Measurements from ENCODE around the gene C2orf74. TPM values are rescaled to one million over a fixed set of nuclear protein-coding genes. Genes with fewer than 3 reads are reported as not detected.
"Not testable (repeated sequence)": the region's sequence is repeated elsewhere in the genome, so short reads cannot be mapped to it uniquely, and the experiment has no call there.

C2orf74 gene
- 3.2 and 5.9 TPM in 2 replicates for total RNA-seq

DNA sequence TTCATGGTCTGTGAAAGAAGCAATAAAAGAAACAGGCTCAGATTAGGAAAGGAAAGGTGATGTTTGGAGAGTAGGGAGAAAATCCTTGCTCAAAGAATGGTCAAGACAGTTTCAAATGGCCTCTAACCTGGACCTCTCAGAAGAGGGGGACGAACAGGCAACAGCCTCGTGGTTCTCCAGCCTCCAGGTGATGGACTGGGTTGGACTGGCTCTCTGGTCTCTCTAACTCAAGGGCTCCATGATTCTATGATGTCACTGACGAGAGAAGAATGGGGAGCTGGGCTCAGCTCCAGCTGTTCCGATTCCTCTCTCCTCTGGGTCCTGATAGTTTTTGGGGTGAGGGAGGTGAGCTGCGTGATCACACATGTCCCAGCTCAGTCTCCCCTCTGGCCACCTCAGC lies at the start of gene C2orf74:
Gene C2orf74 (plus strand): TSS at position 301 of the 400 bp plus-strand sequence. CDS start 327 bp downstream, outside the sequence.
- no peak for DNase-seq (ENCODE audit: low read depth in 2 of 2)

DNA sequence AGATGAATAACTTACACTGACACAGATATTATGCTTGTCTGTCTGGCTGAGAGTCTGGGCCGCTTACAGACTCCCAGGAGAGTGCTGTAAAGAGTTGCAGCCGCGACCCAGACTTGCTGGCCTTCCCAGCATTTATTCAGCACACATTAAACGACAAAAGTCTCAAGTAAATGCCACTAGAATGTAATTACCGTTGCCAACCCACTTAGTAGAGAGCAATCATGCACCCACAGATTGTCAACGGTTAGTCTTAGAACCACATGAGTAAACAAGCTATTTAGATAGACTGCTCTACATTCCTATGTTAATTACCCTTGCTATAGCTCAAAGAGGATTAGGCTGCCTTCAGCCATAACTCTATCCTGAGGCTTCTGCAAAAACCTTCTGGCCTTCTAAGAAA lies 47.8 kb upstream of the C2orf74 start:
- no peak for DNase-seq (ENCODE audit: low read depth in 2 of 2)

DNA sequence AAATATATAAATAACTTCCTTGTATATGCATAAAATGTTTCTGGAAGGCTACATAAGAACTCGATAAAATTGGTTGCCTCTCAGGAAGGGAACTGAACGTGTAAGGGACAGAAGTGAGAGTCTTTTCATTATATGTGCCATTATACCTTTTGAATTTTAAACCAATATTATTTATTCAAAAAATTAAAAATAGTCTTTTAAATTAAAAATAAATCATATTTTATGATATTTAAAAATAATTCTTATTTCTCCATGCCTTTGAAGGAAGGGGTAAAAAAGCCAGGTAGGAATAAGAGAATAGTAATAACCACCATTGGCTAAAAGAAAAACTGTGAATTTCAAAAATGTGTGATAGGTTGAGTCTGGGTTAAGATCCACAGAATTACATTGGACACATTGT lies 45.7 kb upstream of the C2orf74 start:
- no peak for DNase-seq (ENCODE audit: low read depth in 2 of 2)

DNA sequence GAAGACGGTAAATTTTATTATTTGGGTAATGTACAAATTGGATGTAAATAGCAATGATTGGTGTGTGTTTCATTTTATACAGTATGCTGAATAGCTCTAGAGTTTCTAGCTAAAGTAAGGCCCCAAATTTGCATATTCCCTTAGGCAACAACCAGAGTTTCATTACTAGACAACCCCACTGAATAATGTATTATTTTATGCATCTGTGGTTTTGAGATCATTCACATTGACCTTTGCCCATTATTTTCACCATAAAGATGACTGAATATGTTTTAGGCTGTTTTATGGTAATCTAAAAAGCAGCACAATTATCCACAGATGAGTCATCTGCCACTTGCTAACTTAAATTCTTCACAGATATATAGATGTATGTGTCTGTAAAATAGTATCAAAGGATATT lies 44.5 kb upstream of the C2orf74 start:
- DNase-seq (ENCODE audit: low read depth in 2 of 2): no peak

DNA sequence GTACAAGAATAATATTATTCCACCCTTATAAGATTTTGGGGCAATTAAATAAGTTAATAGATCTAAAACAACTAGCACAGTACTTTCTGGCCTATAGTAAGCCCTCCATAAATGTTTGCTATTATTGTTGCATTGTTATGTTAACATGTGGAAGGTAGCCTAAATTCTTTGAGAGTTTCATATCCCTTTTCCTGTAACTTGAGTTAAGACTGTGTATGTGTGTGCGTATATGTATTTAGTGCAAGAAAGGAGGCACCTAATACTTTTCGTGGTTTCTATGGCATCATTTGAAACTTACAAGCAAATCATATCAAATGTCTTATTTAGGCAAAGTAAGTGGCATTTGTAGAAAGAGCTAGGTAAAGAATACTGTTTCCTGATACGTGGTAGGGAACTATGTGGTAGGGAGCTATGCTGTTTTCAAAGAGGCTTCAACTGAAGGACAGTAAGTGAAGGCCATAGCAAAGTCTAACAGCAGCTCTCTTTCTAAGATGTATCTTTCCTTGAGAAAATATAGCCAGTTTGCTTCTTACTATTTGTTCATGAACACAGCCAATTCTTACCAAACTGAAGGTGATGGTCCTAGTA lies 36.8 kb upstream of the C2orf74 start:
- no peak for DNase-seq (ENCODE audit: low read depth in 2 of 2)

DNA sequence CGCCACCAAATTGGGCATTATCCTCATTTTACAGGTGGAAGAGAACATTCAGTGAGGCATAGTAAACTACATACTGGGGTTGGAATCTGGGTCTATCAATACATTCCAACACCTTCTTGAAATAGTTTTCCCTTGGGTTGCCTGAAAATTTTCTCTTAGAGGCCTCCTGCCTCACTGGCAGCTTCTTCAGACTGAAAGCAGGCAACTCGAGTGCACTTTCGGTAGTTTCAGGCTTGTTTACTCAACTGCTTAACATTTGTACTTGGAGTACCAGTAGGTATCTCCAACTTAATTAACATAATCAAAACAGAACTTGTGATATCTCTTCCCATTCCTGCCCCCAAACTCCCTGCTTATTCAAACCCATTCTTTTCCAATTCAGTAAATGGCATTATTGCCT lies 36.2 kb upstream of the C2orf74 start:
- DNase-seq (ENCODE audit: low read depth in 2 of 2): no peak

DNA sequence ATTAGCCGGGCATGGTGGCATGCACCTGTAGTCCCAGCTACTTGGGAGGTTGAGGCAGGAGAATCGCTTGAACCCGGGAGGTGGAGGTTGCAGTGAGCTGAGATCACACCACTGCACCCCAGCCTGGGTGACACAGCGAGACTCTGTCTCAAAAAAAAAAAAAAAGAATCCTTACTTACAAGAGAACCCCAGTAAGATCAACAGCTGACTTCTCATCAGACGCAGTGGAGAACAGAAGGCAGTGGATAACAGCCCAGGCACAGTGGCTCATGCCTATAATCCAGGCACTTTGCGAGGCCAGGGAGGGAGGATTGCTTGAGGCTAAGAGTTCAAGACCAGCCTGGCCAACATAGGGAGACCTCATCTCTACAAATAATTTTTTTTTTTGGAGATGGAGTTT lies 33.9 kb upstream of the C2orf74 start:
- not testable (repeated sequence) for DNase-seq (ENCODE audit: low read depth in 2 of 2)

DNA sequence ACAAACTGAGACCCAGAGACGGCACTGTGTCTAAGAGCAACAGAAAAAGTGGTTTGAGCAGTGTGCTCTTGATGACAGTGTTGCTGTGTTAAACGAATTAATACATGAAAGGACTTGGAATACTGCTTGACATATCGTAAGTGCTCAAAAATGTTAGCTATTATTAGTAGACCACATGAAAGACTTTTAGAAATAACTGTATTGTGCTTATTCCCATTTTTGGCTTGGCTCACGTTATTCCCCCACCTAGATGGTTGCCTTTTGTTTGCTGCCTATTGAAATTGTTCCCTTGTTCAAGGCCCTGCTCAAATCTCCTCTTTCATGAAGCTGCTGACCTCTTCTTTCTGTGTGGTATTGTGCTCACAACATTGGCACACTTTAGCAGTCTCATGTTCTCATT lies 27.8 kb upstream of the C2orf74 start:
- DNase-seq (ENCODE audit: low read depth in 2 of 2): no peak

DNA sequence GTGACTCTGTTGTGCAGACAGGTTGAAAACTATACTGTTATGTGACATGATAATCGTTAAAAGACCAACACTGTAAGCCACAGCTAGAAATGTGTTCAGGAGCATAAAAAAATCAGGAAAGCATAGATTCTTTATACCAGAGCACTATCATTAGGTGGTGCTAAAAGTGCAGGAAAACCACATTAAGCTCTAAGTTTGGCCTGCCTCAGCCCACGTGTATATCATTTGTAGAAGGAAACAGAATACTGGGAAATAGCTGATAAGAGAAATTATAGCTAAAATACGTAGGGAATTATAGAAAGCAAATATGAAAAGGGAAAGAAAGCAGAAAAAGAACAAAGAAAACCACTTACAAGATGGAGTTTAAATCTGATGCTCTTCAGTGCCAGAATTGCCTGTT lies 26.5 kb upstream of the C2orf74 start:
- peak; percentile 30 to 56 for DNase-seq (ENCODE audit: low read depth in 2 of 2)

DNA sequence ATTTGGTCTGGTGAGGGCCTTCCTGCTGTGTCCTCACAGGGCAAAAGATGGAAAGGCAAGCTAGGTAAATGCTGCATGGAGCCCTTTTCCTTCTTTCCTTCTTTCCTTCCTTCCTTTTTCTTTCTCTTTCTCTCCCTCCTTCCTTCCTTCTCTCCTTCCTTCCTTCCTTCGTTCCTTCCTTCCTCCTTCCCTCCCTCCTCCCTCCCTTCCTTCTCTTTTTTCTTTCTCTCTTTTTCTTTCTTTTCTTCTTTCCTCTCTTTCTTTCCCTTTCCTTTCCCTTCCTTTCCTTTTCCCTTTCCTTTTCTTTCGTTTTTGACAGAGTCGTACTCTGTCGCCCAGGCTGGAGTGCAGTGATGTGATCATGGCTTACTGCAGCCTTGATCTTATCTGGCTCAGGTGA lies 23.1 kb upstream of the C2orf74 start:
- DNase-seq (ENCODE audit: low read depth in 2 of 2): no peak

DNA sequence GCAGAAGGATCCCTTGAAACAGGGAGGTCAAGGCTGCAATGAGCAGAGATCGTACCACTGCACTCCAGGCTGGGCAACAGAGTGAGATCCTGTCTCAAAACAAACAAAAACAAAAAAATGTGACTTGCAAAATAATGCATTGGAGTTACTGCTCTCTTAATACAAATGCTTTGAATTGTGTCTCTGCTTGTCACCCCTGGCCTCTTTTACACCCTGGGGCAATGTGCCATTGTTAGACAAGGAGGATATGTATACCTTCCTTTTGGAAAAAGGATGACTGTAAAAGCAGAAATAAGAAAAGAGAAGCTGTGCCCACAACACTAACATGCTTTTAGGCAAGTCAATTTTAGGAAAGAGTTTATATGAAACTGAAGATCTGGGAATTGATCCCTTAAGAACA lies 20.8 kb upstream of the C2orf74 start:
- no peak for DNase-seq (ENCODE audit: low read depth in 2 of 2)

DNA sequence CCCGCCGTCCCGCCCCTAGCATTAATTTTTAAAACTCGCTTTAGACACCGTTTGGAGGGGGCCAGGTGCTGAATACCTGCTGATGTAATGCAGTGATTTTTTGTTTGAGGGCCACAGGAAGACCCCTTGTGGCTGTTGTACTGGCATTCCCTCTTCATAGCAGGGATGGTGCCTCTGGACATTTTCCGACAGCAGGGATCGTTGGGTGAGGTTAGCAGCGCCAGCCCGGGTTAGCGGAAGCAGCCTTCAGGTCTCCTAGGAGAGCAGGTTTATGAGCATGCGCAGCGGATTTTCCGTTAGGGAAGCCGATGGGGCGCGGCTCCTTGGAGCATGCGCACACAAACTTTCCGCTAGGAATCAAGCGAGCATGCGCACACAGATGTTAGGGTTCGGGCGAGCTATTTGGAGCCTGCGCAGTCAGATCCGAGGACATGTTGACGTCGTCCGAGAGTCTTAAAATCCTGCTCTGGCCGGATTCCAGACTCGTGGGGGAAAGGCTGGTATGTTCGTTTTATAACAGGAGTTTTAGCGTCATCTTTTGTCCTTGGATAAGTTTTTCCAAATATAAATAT lies 17.2 kb upstream of the C2orf74 start:
- peak; percentile 96 for DNase-seq (ENCODE audit: low read depth in 2 of 2)

DNA sequence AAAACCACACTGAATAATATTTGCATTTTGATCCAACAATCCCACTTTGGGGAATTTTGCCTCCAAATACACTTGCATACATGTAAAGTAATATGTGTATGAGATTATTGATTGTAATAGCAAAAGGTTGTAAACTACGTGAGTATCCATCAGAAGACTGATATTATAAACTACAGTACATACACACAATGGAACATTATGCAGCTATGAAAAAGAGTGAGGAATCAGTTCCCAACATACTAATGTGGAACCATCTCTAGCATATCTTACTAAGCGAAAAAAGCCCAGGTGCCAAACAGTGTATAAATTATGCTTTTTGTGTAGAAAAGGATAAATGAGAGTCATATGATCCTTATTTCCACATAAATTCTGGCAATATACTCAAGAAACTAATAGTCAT lies 16.0 kb upstream of the C2orf74 start:
- no peak for DNase-seq (ENCODE audit: low read depth in 2 of 2)

DNA sequence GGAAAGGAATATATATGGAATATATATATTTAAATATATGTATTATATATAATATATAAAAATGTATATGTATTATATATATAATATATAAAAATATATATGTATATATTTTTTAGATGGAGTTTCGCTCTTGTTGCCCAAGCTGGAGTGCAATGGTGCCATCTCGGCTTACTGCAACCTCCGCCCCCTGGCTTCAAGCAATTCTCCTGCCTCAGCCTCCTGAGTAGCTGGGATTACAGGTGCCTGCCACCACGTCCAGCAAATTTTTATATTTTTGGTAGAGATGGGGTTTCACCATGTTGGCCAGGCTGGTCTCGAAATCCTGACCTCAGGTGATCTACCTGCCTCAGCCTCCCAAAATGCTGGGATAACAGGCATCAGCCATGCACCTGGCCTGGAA lies 13.9 kb upstream of the C2orf74 start:
- not testable (repeated sequence) for DNase-seq (ENCODE audit: low read depth in 2 of 2)

DNA sequence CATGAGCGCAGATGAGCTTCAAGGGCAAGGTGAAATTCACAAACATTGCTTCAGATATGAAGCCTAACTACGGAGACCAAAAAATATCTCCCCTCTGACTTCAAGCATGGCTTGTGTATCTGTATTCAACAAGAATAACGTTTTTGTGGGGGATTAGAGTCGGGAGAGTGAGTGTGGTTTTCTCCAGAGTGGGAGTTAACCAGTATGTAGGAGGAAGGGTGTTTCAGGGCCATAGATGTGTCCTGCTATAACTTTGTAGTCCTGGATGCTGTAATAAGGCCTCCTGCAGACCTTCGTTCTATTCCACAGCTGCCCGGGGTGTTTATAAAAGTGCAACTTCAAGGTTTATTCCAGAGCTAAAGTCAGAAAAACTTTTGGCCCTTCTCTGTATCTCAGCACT lies 12.9 kb upstream of the C2orf74 start:
- no peak for DNase-seq (ENCODE audit: low read depth in 2 of 2)

DNA sequence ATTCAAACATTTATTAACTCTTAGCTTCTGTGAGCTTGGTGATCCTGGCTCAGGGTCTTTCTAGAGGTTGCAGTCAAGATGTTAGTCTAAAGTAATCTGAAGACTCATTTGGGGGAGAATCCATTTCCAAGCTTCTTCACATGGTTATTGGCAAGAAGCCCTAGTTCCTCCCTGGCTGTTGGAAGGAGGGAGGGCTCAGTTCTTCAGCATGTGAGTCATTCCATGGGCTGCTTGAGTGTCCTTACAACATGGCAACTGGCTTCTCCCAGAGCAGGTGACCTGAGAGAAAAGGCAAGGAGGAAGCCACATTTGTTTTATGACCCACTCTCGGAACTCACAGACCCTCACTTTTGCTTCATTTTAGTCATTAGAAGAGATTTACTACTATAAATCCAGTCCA lies 10.6 kb upstream of the C2orf74 start:
- DNase-seq (ENCODE audit: low read depth in 2 of 2): no peak

DNA sequence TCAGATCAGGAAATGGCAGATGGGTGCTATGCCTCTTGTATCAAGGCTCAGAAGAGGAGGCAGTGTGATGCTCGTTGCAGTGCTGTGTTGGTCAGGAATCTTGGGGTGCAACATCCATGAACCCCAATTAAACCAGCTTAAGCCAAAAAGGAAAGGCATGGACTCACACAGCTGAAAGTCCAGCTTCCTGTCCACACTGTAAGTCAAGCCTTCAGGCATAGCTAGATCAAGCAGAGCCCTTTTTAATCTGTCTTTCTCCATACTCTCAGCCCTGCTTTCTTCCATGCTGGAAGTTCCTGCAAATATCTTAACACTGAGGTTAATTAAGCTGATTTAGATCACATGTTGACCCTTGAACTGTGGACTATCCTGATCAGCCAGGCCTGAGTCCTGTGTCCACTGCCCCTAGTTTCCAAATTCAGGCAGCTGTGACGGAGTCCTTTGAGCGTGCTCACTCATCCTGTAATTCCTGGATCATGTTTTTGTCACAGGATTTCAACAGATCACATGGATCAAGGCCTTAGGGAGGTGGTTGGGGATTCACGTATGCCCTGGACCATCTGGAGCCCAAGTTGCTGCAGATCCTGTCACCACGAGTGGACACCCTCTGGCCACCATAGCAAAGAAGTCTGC lies 4.5 kb upstream of the C2orf74 start:
- DNase-seq (ENCODE audit: low read depth in 2 of 2): no peak

DNA sequence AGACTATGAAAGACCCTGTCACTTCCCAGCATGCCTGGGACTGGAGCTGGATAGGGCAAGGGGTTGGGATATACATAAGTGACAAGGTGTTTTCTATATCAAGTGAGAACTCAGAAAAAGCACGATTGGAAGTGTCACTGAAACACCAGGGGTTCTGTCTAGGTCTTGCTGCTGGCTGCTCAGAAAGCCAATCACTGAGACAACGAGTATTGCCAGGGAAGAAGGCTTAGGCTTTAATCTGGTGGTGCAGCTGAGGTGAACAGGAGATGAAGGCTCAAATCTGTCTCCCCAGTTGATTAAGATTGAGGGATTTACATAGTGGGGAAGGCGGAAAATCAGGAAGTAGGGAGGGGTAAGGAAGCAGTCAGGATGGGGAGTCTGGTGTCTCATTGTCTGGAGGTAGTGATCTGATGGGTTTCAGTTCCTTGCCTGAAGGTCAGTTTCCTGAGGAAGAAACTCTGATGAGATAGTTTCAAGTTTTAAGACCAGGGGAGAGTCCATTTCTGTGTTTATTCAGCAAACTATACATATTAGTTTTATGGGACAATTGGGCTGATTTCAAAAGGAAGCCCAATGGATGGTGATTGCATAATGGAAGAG lies 3.5 kb upstream of the C2orf74 start:
- DNase-seq (ENCODE audit: low read depth in 2 of 2): no peak

DNA sequence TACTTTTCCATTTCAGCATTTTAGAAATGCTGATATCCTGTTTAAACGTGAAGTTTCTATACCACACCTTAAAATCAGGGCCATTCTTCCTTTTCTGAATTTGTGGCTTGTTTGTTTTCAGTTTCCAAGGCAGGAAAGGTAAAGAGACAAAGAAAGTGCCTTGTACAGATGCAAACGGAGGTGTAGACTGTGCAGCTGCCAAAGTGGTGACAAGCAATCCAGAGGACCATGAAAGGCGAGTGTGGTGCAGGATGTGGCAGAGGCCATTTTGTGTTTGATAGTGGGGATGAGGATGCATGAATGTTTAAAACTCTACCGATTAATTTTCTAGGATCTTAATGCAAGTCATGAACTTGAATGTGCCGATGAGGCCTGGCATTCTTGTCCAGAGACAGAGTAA lies 733 bp downstream of the C2orf74 start:
- no peak for DNase-seq (ENCODE audit: low read depth in 2 of 2)

DNA sequence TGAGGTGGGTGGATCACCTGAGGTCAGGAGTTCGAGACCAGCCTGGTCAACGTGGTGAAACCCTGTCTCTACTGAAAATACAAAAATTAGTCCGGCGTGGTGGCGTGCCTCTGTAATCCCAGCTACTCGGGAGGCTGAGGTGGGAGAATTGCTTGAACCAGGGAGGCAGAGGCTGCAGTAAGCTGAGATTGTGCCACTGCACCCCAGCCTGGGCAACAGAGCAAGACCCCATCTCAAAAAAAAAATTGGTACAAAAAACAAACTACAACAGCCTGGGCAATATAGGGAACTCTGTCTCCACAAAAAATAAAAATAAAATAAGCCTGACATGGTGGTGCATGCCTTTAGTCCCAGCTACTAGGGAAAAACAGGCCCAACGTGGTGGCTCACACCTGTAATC lies 3.1 kb downstream of the C2orf74 start:
- DNase-seq (ENCODE audit: low read depth in 2 of 2): not testable (repeated sequence)

DNA sequence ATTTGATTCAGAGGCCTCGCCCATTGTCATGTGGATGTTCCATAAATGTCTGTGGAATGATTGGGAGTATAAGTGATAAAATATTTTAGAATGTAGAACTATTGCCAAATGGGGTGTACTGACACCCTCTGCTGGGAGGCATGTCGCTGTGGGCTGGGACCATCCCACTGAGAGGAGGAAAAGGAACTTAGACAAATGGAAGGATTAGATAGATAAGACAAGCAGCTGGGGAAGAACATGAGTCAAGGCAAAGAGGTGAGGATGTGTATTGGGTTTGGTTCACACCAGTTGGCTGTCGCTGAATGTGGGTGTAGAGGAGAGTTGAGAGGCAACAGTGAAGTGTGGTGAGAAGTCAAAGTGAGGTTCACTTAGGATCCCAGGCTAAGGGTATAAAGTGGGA lies 4.0 kb downstream of the C2orf74 start:
- DNase-seq (ENCODE audit: low read depth in 2 of 2): no peak

DNA sequence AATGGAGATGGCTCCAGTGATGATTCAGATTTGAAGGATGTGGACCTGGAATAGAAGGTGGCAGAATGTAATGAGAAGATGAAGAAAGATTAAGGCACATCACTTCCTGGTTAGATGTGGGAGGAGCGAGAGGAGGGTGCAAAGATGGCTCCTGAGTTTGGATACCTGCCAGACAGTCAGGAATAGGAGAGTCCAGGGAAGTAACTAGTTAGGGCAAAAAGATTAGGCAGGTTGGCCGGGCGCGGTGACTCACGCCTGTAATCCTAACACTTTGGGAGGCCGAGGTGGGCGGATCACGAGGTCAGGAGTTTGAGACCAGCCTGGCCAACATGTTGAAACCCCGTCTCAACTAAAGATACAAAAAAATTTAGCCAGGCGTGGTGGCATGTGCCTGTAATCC lies 5.6 kb downstream of the C2orf74 start:
- no peak for DNase-seq (ENCODE audit: low read depth in 2 of 2)

DNA sequence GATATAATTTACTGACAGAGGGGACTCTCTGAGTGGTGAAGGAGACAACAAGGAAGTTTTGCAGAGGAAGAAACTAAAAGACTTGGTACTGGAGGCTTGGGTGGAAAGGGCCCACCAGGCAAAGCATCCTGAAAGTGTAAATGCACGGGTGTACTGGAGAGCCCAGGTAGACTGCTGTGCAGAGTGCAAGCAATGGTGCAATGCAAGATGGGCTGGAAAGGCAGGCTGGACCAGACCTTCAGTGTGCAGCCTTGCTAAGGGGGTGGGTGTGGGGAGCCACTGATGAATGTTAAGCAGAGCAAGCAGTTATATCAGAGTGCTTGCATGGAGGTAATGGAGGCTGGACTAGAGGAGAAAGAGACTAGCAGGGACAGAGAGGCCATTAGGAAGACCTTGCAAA lies 10.7 kb downstream of the C2orf74 start:
- no peak for DNase-seq (ENCODE audit: low read depth in 2 of 2)
